Endothelial cell of umbilical vein (primary cell): ENCODE results near the gene KRTAP5-2.

ENCODE experiments used
- EZH2 ChIP-seq: IDR thresholded peaks from 2 replicates; pipeline ENCODE4 v1.6.1; 2012; ENCODE audit warnings: borderline replicate concordance, low read depth, mild to moderate bottlenecking, moderate library complexity, low read length, inconsistent platforms; ENCODE audit not compliant: severe bottlenecking
- TF ChIP-seq, protein P1 (sequence below), 2 donors: IDR thresholded peaks; 1 replicate in 1 of 2; 2 replicates in 1 of 2; pipeline ENCODE4 v1.5.1; 2011; ENCODE audit warnings: low read length in 2 of 2, mild to moderate bottlenecking in 2 of 2, moderate library complexity in 2 of 2, control low read depth in 1 of 2, inconsistent platforms in 1 of 2, low read depth in 1 of 2; ENCODE audit not compliant: insufficient read depth in 1 of 2; ENCODE audit errors: extremely low read depth in 1 of 2

GRCh38 chr11:1630271-1630670 is 32.2 kb upstream of the KRTAP5-2 start:
- TF ChIP-seq, protein P1, sequence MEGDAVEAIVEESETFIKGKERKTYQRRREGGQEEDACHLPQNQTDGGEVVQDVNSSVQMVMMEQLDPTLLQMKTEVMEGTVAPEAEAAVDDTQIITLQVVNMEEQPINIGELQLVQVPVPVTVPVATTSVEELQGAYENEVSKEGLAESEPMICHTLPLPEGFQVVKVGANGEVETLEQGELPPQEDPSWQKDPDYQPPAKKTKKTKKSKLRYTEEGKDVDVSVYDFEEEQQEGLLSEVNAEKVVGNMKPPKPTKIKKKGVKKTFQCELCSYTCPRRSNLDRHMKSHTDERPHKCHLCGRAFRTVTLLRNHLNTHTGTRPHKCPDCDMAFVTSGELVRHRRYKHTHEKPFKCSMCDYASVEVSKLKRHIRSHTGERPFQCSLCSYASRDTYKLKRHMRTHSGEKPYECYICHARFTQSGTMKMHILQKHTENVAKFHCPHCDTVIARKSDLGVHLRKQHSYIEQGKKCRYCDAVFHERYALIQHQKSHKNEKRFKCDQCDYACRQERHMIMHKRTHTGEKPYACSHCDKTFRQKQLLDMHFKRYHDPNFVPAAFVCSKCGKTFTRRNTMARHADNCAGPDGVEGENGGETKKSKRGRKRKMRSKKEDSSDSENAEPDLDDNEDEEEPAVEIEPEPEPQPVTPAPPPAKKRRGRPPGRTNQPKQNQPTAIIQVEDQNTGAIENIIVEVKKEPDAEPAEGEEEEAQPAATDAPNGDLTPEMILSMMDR (IDR thresholded peaks at IDR 0.05; ENCODE audit: extremely low read depth in 1 of 2, insufficient read depth in 1 of 2, low read depth in 1 of 2, low read length in 2 of 2): no peak
- TF ChIP-seq EZH2: no peak
